ENCODE results near the gene HERPUD1. TPM values are rescaled to one million over a fixed set of nuclear protein-coding genes. Genes with fewer than 3 reads are reported as not detected.

The HERPUD1 gene
- total RNA-seq, 2 experiments from 2014 or later, result 81.3 to 113 TPM

- H3K4me1 Mint-ChIP-seq, result peaks cover 68% of the 10 kb centered on the region
- CTCF ChIA-PET, result interaction anchor here (1.0 to 2.0 kb wide), 4 partner anchors 9 to 22 kb away, joined by 3 to 7 read pairs (median 4); no protein-coding TSS in a partner anchor
- peaks cover 67% of the 10 kb centered on the region for H3K36me3 Mint-ChIP-seq (ENCODE audit: low read depth)
- POLR2A ChIA-PET, result no interaction called here
- H3K9me3 Mint-ChIP-seq, result no peaks in the 10 kb centered on the region
- DNase-seq, result no peak
- no peak overlapping the region for H3K4me3 Mint-ChIP-seq
- peak overlapping the region; percentile 4 for H3K27ac Mint-ChIP-seq
- no peaks in the 10 kb centered on the region for H3K27me3 Mint-ChIP-seq
Measured at GRCh38 chr16:56941856-56942331, 10.0 kb downstream of the HERPUD1 start.

- Mint-ChIP-seq H3K4me1 (peaks cover 53% of the 10 kb centered on the region), H3K27ac (no peak overlapping the region), H3K4me3 (no peak overlapping the region), H3K27me3 (no peaks in the 10 kb centered on the region), H3K9me3 (no peaks in the 10 kb centered on the region), H3K36me3 (ENCODE audit: low read depth) (peaks cover 55% of the 10 kb centered on the region)
- no peak for DNase-seq
- POLR2A ChIA-PET, result interaction anchor here (0.6 to 0.9 kb wide), 3 partner anchors 11 to 78 kb away, joined by 3 read pairs; no protein-coding TSS in a partner anchor
- CTCF ChIA-PET, result interaction anchor here (0.9 to 5.6 kb wide), 6 partner anchors 15 to 266 kb away, joined by 3 to 28 read pairs (median 3); no protein-coding TSS in a partner anchor
Measured at GRCh38 chr16:56943761-56944375, 11.9 kb downstream of the HERPUD1 start.

- Mint-ChIP-seq H3K9me3 (no peaks in the 10 kb centered on the region), H3K27ac (peak overlapping the region; percentile 25), H3K27me3 (no peaks in the 10 kb centered on the region), H3K4me1 (peaks cover 39% of the 10 kb centered on the region), H3K4me3 (no peak overlapping the region), H3K36me3 (ENCODE audit: low read depth) (peaks cover 42% of the 10 kb centered on the region)
- POLR2A ChIA-PET, result interaction anchor here (0.9 to 1.2 kb wide), 2 partner anchors 11 to 14 kb away, joined by 3 read pairs; no protein-coding TSS in a partner anchor
- no peak for DNase-seq
- CTCF ChIA-PET, result interaction anchor here (1.0 to 5.6 kb wide), 5 partner anchors 11 to 79 kb away, joined by 3 to 28 read pairs (median 4); no protein-coding TSS in a partner anchor
Measured at GRCh38 chr16:56944954-56945839, 13.3 kb downstream of the HERPUD1 start.

- Mint-ChIP-seq H3K9me3 (no peaks in the 10 kb centered on the region), H3K27ac (no peak overlapping the region), H3K4me3 (no peak overlapping the region), H3K36me3 (ENCODE audit: low read depth) (peaks cover 38% of the 10 kb centered on the region), H3K27me3 (no peaks in the 10 kb centered on the region), H3K4me1 (peaks cover 41% of the 10 kb centered on the region)
- no peak for DNase-seq
- ChIA-PET POLR2A (interaction anchor here (1.2 kb wide), 1 partner anchor 14 kb away, joined by 3 read pairs; no protein-coding TSS in a partner anchor), CTCF (interaction anchor here (2.3 to 5.6 kb wide), 2 partner anchors 10 to 18 kb away, joined by 9 to 28 read pairs; no protein-coding TSS in a partner anchor)
Measured at GRCh38 chr16:56945847-56946527, 14.0 kb downstream of the HERPUD1 start.

GRCh38 chr16:56946767-56947603 lies 15.0 kb downstream of the HERPUD1 start:
- Mint-ChIP-seq H3K4me3 (no peak overlapping the region), H3K9me3 (no peaks in the 10 kb centered on the region), H3K36me3 (ENCODE audit: low read depth) (peaks cover 32% of the 10 kb centered on the region), H3K27ac (no peak overlapping the region), H3K27me3 (no peaks in the 10 kb centered on the region), H3K4me1 (peaks cover 41% of the 10 kb centered on the region)
- ChIA-PET CTCF (interaction anchor here (0.7 to 5.6 kb wide), 7 partner anchors 10 to 24 kb away, joined by 3 to 28 read pairs (median 5); no protein-coding TSS in a partner anchor), POLR2A (no interaction called here)
- DNase-seq, result no peak

- POLR2A ChIA-PET, result interaction anchor here (0.7 kb wide), 1 partner anchor 77 kb away, joined by 3 read pairs; no protein-coding TSS in a partner anchor
- no peak for DNase-seq
- Mint-ChIP-seq H3K4me1 (peaks cover 37% of the 10 kb centered on the region), H3K27me3 (no peaks in the 10 kb centered on the region), H3K9me3 (no peaks in the 10 kb centered on the region), H3K27ac (no peak overlapping the region), H3K36me3 (ENCODE audit: low read depth) (peaks cover 28% of the 10 kb centered on the region), H3K4me3 (no peak overlapping the region)
- CTCF ChIA-PET, result interaction anchor here (0.7 to 5.6 kb wide), 7 partner anchors 9 to 23 kb away, joined by 3 to 28 read pairs (median 5); no protein-coding TSS in a partner anchor
Measured at GRCh38 chr16:56947604-56947995, 15.7 kb downstream of the HERPUD1 start.

GRCh38 chr16:56948234-56948633 lies 16.3 kb downstream of the HERPUD1 start:
- H3K9me3 Mint-ChIP-seq, result no peaks in the 10 kb centered on the region
- peak overlapping the region; percentile 5 for H3K27ac Mint-ChIP-seq
- ChIA-PET CTCF (interaction anchor here (1.0 to 5.6 kb wide), 5 partner anchors 8 to 18 kb away, joined by 3 to 28 read pairs (median 6); no protein-coding TSS in a partner anchor), POLR2A (interaction anchor here (0.7 kb wide), 1 partner anchor 77 kb away, joined by 3 read pairs; no protein-coding TSS in a partner anchor)
- no peak for DNase-seq
- peaks cover 21% of the 10 kb centered on the region for H3K36me3 Mint-ChIP-seq (ENCODE audit: low read depth)
- H3K4me1 Mint-ChIP-seq, result peaks cover 31% of the 10 kb centered on the region
- H3K27me3 Mint-ChIP-seq, result no peaks in the 10 kb centered on the region
- no peak overlapping the region for H3K4me3 Mint-ChIP-seq

GRCh38 chr16:56950051-56950450 lies 18.1 kb downstream of the HERPUD1 start:
- peaks cover 19% of the 10 kb centered on the region for H3K4me1 Mint-ChIP-seq
- ChIA-PET POLR2A (no interaction called here), CTCF (interaction anchor here (0.9 to 3.2 kb wide), 3 partner anchors 13 to 17 kb away, joined by 4 to 18 read pairs (median 4); no protein-coding TSS in a partner anchor)
- DNase-seq, result no peak
- H3K4me3 Mint-ChIP-seq, result no peak overlapping the region
- H3K9me3 Mint-ChIP-seq, result no peaks in the 10 kb centered on the region
- no peaks in the 10 kb centered on the region for H3K27me3 Mint-ChIP-seq
- H3K36me3 Mint-ChIP-seq (ENCODE audit: low read depth), result peaks cover 8% of the 10 kb centered on the region
- H3K27ac Mint-ChIP-seq, result no peak overlapping the region

- POLR2A ChIA-PET, result interaction anchor here (0.9 kb wide), 1 partner anchor 19 kb away, joined by 3 read pairs; the partner anchor contains the start of gene HERPUD1
- peaks cover 8% of the 10 kb centered on the region for H3K36me3 Mint-ChIP-seq (ENCODE audit: low read depth)
- no peaks in the 10 kb centered on the region for H3K27me3 Mint-ChIP-seq
- peaks cover 18% of the 10 kb centered on the region for H3K4me1 Mint-ChIP-seq
- CTCF ChIA-PET, result interaction anchor here (0.9 to 3.2 kb wide), 9 partner anchors 12 to 164 kb away, joined by 3 to 18 read pairs (median 4); no protein-coding TSS in a partner anchor
- DNase-seq, result no peak
- no peaks in the 10 kb centered on the region for H3K9me3 Mint-ChIP-seq
- no peak overlapping the region for H3K4me3 Mint-ChIP-seq
- H3K27ac Mint-ChIP-seq, result no peak overlapping the region
Measured at GRCh38 chr16:56950455-56950854, 18.5 kb downstream of the HERPUD1 start.

- CTCF ChIA-PET, result interaction anchor here (0.6 to 3.2 kb wide), 13 partner anchors 9 to 244 kb away, joined by 3 to 18 read pairs (median 4); partner anchors contain the start of gene NLRC5
- Mint-ChIP-seq H3K9me3 (no peaks in the 10 kb centered on the region), H3K27me3 (no peaks in the 10 kb centered on the region), H3K4me3 (no peak overlapping the region), H3K27ac (no peak overlapping the region), H3K4me1 (peaks cover 18% of the 10 kb centered on the region), H3K36me3 (ENCODE audit: low read depth) (peaks cover 8% of the 10 kb centered on the region)
- peak; percentile 64 for DNase-seq
- POLR2A ChIA-PET, result interaction anchor here (0.9 kb wide), 1 partner anchor 20 kb away, joined by 3 read pairs; the partner anchor contains the start of gene HERPUD1
Measured at GRCh38 chr16:56950881-56951771, 19.2 kb downstream of the HERPUD1 start.
